ENCODE results near the gene TRAF4. TPM values are rescaled to one million over a fixed set of nuclear protein-coding genes. Genes with fewer than 3 reads are reported as not detected.

Gene TRAF4
- total and polyA plus RNA-seq, 9 of the 15 experiments (the other 6 are each of a cell fraction or from before 2014, with no cell fraction given) = 2.4 to 147 (median 72.4) TPM

GRCh38 chr17:28723159-28723835, 20.5 kb upstream of the TRAF4 start (continued):
- TF ChIP-seq ELK1 (CRISPR knock-in tag; IDR thresholded peaks at IDR 0.05) = no peak
- no peak for TF ChIP-seq CUX1 (CRISPR knock-in tag; IDR thresholded peaks at IDR 0.05)
- TF ChIP-seq MEF2A (IDR thresholded peaks at IDR 0.05; ENCODE audit: control insufficient read depth, low read depth, low read length) = no peak
- no peak for TF ChIP-seq MAX (CRISPR knock-in tag; IDR thresholded peaks at IDR 0.05)
- no peak for TF ChIP-seq SMAD3 (CRISPR knock-in tag; conservative IDR thresholded peaks at IDR 0.05)

Measured in K562 (cell line).